ENCODE results near the gene TCF15. TPM values are rescaled to one million over a fixed set of nuclear protein-coding genes. Genes with fewer than 3 reads are reported as not detected.

The TCF15 gene
- polyA plus RNA-seq, 4 donors: 1.3 to 1.7 (median 1.4) TPM

DNA sequence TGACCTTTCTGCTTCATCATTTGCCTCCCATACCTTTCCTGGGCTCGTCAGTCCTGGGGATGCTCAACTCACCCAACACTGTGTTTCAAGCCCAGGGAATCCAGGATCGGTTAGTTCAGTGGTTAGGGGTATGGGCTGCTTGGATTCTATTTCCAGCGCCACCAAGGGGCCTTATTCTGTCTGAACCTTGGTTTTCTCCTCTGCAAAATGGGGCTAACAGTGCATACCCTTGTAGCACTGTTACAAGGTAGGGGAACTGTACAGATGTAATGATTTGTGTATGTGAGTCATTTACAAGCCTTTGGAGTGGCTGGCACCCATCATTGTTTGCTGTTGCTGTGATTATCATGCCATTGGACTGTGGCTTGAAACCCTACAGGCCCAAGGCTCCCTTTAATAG lies 52.0 kb downstream of the TCF15 start:
- DNase-seq (ENCODE audit: low read depth in 4 of 4, low spot score in 3 of 4): no peak

DNA sequence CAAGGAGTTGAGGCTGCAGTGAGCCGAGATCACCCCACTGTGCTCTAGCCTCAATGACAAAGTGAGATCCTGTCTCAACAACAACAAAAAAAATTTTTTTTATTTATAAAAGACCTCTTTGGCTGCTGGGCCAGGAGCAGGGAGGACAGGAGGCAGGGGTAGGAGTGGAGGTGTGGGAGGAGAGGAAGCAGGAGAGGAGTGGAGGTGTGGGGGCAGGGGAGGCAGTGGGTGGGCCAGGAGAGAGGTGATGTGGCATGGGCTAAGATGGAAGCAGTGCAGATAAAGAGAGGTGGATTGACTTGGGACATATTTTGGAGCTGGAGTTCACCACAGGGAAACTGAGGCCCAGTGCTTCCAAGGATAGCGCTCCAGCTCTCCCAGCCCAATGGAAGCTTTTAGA lies 53.1 kb downstream of the TCF15 start:
- no peak for DNase-seq (ENCODE audit: low read depth in 4 of 4, low spot score in 3 of 4)

DNA sequence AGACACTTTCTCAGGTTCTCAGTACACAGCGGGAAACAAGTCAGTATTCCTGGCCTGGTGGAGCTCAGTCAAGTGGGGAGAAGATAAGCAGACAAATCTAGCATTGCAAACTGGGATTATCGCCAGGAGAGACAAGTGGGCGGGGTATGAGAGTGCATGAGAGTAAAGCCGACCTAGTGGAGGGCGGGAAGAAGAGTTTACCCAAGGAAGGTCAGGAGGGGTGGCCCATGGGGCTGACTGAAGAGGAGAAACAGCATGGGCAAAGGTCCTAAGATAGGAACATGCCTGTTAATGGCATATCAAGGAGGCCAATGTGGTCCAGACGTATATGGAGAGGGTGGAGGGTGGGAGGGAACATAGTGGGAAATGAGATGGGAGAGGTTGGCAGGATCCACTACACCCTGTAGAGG lies 54.1 kb downstream of the TCF15 start:
- no peak for DNase-seq (ENCODE audit: low read depth in 4 of 4, low spot score in 3 of 4)

Other genes with a start within 250 kb of the TCF15 start
- 1 to 10 TPM; 2.1 to 4.3 (median 3.7) TPM for gene TRIB3, start 229.5 kb downstream of the TCF15 start, polyA plus RNA-seq (ENCODE audit: insufficient read length in 4 of 4)
- 100 to 1,000 TPM in 1 of 4 donors, 10 to 100 TPM in 3; 67.9 to 109 (median 84.3) TPM for gene RBCK1, start 202.0 kb downstream of the TCF15 start, polyA plus RNA-seq (ENCODE audit: insufficient read length in 4 of 4)
- gene TBC1D20, start 147.8 kb downstream of the TCF15 start, polyA plus RNA-seq (ENCODE audit: insufficient read length in 4 of 4): 10 to 100 TPM; 31.1 to 37.0 (median 34.4) TPM
- gene CSNK2A1, start 66.5 kb downstream of the TCF15 start, polyA plus RNA-seq (ENCODE audit: insufficient read length in 4 of 4): 100 to 1,000 TPM; 111 to 158 (median 146) TPM
- gene SRXN1, start 42.9 kb upstream of the TCF15 start, polyA plus RNA-seq (ENCODE audit: insufficient read length in 4 of 4): 10 to 100 TPM; 11.0 to 31.1 (median 12.6) TPM
- under 1 TPM in 1 of 4 donors, not detected in 3; 0.06 TPM for gene SCRT2, start 65.5 kb upstream of the TCF15 start, polyA plus RNA-seq (ENCODE audit: insufficient read length in 4 of 4)
- gene SLC52A3, start 158.2 kb upstream of the TCF15 start, polyA plus RNA-seq (ENCODE audit: insufficient read length in 4 of 4): 1 to 10 TPM in 3 of 4 donors, under 1 TPM in 1; 0.22 to 6.4 (median 4.0) TPM
- 10 to 100 TPM in 1 of 4 donors, 1 to 10 TPM in 3; 5.0 to 13.2 (median 7.9) TPM for gene FAM110A, start 223.4 kb upstream of the TCF15 start, polyA plus RNA-seq (ENCODE audit: insufficient read length in 4 of 4)